NCI-H345 (cell line): ENCODE results near the gene PRB2.
"Not testable (repeated sequence)": the region's sequence is repeated elsewhere in the genome, so short reads cannot be mapped to it uniquely, and the experiment has no call there.

ENCODE experiments used
- DNase-seq: peaks from one replicate; lab custom pipeline; 2025; lab: John Stamatoyannopoulos, UW

Gene PRB2

DNA sequence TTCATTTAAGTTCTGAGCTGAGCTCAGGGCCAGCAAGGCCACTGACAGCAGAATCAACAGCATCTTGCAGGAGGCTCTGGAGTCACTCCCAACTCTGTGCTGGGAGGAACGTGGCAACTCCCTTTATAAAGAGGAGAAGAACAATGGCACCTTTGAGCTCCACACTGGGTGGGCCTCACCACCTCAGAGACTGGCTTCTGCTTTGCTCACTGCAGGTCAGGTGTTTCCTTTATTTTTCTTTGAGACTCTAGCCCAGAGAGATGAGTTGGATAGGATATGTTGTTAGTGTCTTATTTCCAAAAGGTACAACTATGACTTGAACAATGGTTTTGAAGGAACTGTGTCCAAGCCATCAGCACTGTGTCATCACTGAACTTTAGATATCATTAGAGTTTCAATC, at the start of gene PRB2:
PRB2 (minus strand) TSS at position 101 of the 400 bp plus-strand sequence; CDS start at position 63, 38 bp downstream.
- DNase-seq: not testable (repeated sequence)

DNA sequence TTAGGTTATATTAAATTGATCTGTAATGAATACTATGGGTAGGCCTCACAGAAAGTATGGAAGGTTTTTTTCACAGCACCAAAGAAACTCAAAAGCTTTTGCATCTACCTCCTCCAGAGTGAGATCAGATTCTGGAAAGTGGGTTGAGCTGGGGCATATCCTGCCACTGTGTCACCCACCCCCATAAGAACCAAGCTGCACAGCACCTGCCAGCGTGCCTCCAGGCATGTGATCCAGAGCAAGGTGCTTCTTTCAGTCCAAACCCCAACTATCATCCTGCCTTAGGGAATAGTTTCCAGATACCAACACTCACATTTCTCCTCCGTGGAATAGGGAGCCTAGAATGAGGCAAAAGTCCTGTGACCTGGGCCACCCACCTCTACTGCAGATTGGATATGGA, 42.6 kb upstream of the PRB2 start:
- DNase-seq: no peak

DNA sequence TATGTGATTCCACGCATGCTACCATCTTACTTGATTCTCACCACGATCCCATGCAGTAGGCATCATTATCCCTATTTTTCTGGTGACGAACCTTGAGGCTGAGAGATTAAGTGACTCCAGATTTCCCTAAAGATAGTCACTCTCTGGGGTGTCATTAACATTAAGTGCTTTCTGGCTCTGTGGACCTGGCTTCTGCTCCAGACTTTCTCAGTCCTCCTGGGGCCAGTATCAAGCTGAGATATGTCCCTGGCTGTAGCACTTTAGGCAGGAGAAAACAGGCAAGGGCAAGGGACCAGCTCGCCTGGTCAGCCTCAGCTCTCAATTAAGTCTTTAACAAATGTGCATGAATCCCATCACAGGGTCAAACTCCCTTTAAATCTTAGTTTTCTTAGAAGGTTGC, 38.3 kb upstream of the PRB2 start:
- DNase-seq: no peak

GRCh38 chr12:11431486-11431885, 36.1 kb upstream of the PRB2 start:
- DNase-seq: no peak

DNA sequence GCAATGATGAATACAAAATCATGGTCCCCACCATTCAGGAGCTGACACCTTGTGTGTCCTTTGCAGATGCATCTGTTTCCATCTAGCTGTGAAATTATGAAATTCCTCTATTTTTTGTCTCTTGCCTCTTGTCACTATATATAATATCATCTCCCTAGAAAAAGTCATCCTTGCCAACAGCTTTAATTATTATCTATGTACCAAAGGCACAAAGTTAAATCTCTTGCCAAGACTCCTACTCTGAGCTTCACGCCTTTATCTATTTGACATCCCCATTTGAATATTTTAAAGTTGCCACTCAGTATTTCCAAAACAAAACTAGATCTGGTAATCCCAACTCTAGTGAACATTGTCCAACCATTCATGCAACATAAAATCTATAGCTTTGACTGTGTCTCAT, 32.0 kb upstream of the PRB2 start:
- no peak for DNase-seq

DNA sequence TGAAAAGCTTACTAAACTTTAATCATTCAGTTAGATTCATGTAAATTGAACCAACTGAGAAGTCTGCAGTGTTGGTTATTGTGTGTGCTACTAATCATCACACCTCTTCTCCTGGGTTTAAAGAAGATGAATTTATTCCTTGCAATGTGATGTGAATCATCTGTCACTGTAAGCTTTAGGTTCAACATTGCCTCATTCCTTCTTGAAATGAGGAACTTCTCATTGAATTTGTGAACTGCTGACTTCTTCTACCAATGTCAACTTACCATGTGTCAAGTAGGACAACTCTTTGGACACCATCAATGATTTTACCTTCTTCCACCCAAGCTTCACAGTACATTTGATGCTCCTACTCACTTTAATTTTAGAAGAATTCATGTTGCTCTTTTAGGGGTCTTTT, 17.4 kb upstream of the PRB2 start:
- no peak for DNase-seq

DNA sequence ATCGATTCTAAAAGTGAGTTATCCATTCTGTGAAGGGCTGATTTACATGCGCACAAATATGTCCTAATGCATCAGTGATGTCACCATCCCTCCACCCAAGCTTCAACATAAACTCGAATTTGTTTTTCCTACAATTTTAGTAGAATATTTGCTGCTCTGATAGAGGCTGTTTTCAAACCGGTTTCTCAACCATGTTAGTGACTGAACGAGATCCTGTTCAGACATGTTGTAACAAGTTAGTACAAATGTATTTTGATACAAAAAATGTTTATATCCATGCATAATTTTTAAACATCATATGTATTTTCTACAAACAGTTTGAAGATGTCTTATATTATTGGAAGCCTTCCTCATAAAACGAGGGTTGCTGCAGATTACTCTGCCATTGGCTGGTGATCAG, 12.7 kb upstream of the PRB2 start:
- no peak for DNase-seq

DNA sequence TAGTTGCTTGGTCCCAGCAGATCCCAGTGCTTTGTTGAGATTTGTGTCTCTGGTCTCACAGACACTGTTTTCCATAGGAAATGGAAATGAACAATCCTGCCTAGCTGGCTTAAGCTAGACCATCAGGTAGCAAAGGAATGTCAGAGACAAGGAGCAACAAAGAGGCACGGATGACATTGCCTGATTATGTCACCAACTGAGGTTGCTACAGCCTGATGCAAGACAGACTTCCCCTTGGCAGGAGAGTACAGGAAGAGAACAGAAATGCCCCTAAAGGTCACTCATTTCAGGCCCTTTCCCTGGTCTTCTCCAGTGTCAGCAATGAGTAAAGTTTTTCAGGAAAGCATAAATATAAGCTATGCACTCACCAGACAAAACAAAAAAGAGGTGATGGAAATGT, 2.0 kb upstream of the PRB2 start:
- DNase-seq: no peak

- not testable (repeated sequence) for DNase-seq
These were observed 3.9 kb downstream of the PRB2 start for GRCh38 chr12:11391456-11391855.

GRCh38 chr12:11377420-11377819, 17.9 kb downstream of the PRB2 start:
- not testable (repeated sequence) for DNase-seq

DNA sequence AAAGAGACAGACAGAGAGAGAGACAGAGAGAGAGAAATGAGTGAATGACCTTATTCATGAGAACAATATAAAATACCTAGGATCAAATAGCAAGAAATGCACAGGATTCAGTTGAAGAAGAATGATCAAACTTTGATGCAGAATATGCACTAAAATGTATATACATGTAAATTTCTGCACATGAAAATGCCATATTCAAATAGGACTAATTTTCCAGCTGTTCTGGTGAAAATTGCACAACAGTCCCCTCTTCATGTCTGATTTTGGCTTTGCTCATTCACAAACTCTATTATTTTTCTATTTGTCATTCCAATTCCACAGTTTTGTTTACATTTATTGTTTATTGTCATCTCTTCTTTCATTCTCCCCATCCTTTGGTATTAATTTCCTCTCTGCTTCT, 34.2 kb downstream of the PRB2 start:
- DNase-seq: no peak

- not testable (repeated sequence) for DNase-seq
These were observed 35.0 kb downstream of the PRB2 start for GRCh38 chr12:11360205-11360883.

DNA sequence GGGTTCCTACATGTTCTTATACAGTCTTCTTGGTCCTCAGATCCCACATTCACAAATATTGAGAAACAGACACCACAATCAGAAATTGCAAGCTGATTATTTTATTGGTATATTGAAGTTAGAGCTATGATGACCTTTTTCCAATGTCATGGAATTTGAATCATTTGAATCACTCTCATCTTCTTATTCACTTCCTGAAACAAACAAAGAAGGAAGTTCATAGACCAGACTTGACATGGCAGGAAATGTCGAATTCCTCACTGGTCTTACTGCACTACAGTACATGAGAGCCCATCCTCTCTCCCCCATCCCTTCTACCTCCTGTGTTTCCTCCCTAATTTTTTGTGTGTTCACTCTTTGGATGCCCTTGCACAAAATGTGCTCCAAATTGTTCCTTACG, 43.6 kb downstream of the PRB2 start:
- DNase-seq: not testable (repeated sequence)

DNA sequence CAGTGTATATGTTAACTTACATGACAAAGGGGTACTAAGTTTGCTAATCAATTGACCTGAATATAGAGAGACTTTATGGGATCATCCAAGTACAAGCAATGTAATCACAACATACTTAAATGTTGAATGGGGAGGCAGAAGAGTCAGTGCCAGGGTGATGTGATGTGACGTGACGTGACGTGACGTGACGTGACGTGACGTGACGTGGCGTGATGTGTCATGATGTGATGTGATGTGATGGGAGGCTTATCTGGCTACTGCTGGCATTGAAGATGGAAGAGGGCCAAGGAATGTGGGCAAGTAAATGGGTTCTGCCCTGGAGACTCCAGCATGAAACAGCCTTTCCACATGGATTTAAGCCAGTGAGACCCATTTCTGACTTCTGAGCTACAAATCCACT, 46.9 kb downstream of the PRB2 start:
- no peak for DNase-seq

- DNase-seq: no peak
These were observed 47.6 kb downstream of the PRB2 start for GRCh38 chr12:11347810-11348209.

GRCh38 chr12:11344500-11344899, 50.9 kb downstream of the PRB2 start:
- no peak for DNase-seq
